HG03460 (cell line): ENCODE data around the gene INHBB.

Experiments
- ATAC-seq: cut with Tn5 transposase; IDR thresholded peaks from one replicate; pipeline ENCODE4 v1.9.1; 2021; ENCODE audit not compliant: unreplicated experiment

Gene INHBB

DNA sequence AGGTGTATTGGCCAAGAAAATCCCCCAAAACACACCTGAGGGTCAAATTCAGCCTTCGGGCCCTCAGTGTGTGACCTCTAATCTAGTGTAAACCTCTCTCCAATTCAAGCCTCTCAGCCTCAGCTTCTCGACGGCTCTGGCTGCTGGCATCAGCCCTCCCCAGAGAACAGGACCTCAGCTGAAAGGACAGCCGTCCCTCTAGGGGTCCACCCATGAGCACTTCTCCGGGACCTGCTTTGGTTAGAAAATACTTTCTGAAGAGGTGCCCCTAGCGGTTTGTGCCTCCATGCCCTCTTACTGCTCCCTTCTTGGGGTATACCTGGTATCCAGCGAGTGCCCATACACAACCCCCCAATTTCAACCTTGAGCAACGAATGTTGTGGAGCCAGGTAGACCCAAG lies 48.8 kb downstream of the INHBB start:
- ATAC-seq, result no peak

DNA sequence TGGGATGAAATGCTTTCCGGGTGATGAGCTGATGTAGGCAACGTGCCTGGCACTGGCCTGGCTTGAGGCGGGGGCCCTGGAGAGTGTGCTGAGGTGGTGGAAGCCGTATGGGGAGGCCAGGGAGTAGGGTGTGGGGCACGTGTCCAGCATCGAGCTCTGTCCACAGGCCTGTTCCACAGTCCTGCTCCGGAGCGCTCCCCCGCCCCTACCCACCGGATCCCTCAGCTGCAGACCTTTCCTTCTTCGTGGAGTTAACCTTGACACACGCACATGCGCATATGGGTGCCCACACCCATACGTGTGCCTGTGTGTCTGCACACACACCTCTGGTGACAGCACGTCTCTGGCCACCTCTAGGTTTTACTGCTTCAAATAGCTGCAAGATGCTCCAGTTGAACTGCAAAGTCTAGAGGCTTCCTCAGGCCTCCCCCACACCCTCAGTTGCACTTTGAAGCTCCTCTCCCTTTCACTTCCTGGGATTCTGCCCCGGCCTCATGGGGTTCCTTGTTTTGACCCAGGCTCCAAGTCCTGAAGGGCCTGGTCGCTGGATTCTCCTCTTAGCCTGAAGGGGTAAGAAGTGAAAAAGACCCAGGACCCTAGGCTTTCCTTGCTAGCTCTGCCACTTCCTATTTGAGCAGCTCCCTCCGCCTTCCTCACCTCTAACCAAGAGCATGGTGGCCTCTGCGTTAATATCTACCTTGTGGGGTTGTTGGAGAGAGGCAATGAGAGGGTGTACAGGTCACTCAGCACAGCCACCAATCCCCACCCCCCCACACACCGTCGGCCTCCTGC lies 49.5 kb downstream of the INHBB start:
- no peak for ATAC-seq

DNA sequence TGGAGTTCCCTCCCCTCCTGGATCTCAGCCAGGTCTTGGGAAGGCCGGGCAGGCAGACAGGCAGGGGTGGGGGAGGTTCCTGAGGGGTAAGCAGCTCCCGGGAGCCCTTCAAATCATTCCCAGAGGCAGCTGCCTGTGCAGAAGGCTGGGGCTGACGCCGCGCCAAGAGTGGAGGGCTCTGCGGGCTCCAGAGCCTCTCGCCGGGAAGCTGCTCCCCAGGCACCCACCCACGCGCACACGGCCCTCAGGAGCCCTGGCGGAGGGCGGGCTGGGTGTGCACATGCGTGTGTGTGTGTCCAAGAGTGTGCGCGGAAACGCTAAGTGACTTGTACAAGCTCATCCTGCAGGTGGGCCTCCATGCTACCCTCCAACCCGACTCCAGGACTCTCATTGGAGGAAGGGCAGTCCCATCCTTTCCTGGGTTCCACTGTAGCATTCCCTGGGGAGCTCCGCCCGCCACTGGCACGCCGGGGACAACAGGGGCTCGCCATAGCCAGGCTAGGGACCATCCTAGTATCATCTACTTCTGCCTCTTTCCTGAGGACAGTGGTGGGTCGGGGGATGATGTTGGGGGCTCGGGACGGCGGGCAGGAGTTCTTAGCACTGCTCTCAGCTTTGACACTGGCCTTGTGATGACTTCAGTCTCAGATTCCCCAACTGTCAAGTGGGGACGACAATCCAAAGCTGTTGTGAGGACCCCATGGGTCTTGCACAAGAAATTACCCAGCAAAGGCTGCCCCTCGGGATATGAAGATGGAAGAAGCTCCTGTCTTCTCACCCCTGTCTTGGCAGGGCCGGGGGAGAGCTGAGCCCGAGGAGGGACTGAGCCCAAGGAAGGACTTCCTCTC lies 50.3 kb downstream of the INHBB start:
- no peak for ATAC-seq

DNA sequence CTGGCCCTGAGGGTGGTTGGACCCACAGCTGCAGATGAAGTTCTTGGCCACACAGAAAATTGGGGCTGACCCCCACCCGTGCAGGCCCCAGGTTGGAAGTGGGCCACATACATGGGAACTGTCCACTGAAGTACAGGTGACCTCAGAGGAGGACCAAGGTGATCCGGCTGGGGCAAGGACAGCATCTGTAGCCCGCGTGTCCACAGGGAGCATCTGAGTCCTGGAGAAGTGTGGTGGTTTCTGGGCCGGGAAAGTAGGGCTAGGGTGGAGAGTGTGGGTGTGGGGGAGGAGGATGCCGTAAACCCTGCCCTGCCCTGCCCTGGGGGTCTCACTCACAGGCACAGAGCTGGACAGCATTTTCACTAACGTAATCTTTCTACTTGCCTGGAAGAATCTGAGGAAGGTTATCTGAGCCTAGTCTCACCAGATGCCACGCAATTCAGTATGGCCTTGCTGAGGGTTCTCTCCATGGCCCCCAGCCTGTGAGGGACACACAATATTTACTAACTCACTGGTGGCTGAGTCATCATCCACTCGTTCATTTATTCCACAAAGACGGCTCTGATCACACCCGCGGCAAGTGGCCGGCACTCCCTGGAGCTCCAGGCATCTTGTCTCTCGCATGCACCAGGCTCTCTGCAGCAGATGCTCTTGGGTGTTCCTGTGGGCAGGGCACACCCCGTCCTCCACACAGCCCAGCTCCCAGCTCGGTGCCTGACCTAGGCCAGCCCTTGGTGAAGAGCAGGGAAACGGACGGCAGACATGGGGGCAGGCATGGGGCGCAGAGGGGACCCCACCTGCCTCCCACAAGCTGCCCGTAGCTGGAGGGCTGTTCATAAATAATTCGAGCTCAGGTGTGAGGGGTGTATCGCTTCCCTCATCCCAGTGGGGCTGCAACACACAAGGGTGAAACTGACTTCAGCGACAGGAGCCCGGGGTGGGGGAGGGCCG lies 51.2 kb downstream of the INHBB start:
- no peak for ATAC-seq

DNA sequence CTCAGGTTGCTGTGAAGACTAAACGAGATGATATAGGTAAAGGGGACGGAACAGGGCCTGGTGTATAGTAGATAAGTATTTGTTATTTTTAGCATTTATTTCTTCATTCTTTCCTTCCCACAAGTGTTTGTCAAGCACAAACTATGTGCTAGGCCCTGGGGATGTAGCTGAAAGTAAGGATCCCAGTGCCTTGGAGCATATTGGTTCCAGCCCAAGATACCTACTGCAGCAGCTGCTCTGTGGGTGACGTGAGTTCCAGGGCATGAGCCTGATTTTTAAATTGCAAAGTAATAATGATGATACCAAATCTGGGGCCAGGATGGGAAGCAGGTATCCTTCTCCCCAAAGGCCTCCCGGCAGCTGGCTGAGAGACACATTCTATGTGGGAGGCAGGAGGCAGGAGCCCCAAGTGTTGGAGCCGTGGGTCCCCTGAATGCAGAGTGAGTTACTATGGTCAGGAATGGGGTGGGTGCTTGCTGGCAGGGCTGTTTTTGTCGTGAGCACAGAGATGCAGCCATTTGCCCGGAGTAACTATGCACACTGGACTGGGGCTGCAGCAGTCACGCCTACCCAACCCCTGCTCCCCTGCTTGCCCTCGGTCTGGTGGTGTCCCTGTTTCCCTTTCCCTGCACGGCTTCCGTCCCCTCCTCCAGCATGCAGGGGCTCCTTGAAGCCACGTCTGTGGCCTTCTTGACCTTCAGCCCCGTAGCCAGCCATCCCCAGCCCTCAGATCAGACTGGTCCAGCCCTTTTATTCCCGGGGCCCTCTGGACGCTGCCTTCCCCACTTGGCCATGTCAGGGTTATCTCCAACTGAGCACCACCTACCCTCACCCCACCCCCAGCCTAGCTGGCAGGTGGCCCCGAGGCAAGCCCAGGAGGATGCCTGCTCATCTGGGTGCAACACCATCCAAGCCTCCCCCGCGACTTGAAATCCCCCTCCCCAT lies 52.4 kb downstream of the INHBB start:
- ATAC-seq, result no peak

DNA sequence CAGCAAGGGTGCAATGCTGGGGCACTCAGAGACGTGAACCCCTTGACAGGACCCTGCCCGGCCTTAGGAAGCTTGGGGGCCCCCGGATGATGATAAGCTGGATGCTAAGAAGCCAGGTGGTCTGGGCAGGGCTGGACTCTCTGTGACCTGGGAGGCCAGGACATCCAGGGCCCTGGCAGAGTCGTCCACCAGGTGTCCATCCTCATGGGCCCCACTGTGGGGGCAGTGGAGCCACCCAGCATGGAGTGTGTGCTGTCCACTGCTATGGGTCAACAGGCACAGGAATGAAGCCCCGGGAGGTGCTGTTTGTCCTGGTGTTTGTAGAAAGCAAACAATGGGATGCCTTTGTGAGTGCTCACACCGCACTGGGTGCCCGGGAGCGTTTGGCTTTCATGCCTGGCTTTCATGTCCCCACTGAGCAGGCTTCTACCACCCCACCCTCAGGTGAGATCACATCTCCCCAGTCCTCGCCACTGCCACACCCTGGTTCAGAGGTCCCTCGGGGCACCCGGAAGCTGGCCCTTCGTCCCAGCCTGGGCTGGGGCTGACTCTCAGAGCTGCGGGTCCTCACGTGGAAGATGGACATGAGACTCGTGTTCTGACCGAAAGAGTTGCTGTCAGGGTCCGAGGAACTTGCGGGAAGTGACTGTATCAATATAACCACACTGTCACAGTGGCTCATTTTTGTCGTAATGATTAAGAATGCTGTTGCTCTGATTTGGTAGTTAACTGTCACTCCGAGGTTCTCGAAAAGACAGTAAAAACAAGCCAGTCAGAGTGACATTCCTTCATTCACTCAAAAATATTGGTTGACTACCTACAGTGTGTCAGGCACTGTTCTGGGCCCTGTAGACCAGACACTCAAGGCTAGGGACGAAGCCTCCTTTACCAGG lies 53.3 kb downstream of the INHBB start:
- ATAC-seq, result no peak

DNA sequence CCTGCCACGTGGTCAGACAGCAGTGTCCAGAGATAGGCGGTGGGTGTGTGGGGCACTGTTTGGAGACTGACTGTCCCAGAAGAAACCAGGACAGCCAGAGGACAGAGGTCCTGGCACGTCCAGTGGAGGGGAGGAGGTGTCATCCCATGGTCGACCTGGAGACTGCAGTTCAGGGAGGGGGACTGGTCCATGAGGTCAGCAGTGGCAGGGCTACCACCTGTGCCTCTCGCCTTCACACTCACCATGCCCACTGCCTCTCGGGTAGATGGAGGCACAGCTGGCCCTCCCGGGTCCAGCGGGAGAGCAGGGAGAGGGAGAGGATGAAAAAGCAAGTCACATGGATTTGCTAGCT lies 53.9 kb downstream of the INHBB start:
- no peak for ATAC-seq

DNA sequence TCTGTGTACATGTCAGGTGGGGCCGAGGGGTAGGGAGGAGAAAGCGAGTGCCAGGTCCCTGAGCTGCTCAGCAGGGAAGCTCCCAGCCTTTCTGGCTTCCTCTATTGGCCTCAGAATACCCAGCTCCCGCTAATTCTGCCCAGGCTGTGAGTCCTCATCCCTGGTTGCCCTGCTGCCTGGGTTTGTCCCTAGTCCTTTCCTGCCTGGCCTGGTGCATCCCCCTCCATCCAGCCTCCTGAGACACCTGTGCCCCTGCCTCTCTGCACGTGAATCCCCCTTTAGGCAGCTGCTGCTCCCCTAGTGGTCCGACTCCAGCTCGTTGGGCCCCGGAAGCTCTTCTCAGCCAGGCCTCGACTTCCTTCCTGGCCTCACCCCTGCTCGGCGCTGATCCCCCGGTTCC lies 54.6 kb downstream of the INHBB start:
- no peak for ATAC-seq
